GM12873 (cell line): Measurements from ENCODE around the gene NAP1L3.

Experiments used
- CTCF ChIP-seq: IDR thresholded peaks from 2 replicates; pipeline ENCODE4 v1.5.1; 2012; ENCODE audit warnings: low read depth, mild to moderate bottlenecking, moderate library complexity, low read length, control low read depth; ENCODE audit not compliant: insufficient read depth; ENCODE audit errors: missing control alignments

Gene NAP1L3

GRCh38 chrX:93637591-93637990 is 35.8 kb downstream of the NAP1L3 start:
- TF ChIP-seq CTCF = no peak
